Transverse colon (tissue), 4 donors: ENCODE results near the gene ROMO1. TPM values are rescaled to one million over a fixed set of nuclear protein-coding genes. Genes with fewer than 3 reads are reported as not detected.
A peak's percentile ranks its signal among the peaks of the same experiment; 100 is the strongest.
"Not testable (repeated sequence)": the region's sequence is repeated elsewhere in the genome, so short reads cannot be mapped to it uniquely, and the experiment has no call there.

Source experiments
- DNase-seq: peaks from one replicate; pipeline ENCODE4 v3.0.0-alpha.2; 2019
- H3K27ac ChIP-seq, 4 donors: fragments of 200-600 bp; sonication (generic); 2 replicates each; pipeline ENCODE4 v1.5.1; 2016 to 2018; ENCODE audit warnings: inconsistent platforms in 4 of 4
- H3K27me3 ChIP-seq: fragments of 200-600 bp; sonication (generic); 2 replicates; pipeline ENCODE4 v1.5.1; 2017; ENCODE audit warnings: inconsistent platforms
- H3K36me3 ChIP-seq, 4 donors: fragments of 200-600 bp; sonication (generic); 2 replicates each; pipeline ENCODE4 v1.5.1; 2017 to 2019; ENCODE audit warnings: inconsistent platforms in 4 of 4
- H3K4me1 ChIP-seq, 4 donors: fragments of 200-600 bp; sonication (generic); 2 replicates each; pipeline ENCODE4 v1.5.1; 2017 to 2020; ENCODE audit warnings: inconsistent platforms in 4 of 4
- H3K4me3 ChIP-seq, 4 donors: fragments of 200-600 bp; sonication (generic); 1 replicate in 1 of 4; 2 replicates in 3 of 4; pipeline versions ENCODE4 v1.5.1 to v1.6.1; 2017 to 2019; ENCODE audit warnings: inconsistent platforms in 4 of 4
- H3K9me3 ChIP-seq, 2 donors: fragments of 200-600 bp; sonication (generic); 2 replicates each; pipeline ENCODE4 v1.5.1; 2017 to 2019; ENCODE audit warnings: inconsistent platforms in 2 of 2
- CTCF ChIP-seq, 5 experiments: fragments of 200-600 bp in 3 of 5; fragments of 450-650 bp in 2 of 5; sonication (generic) in 3 of 5; IDR thresholded peaks; 1 replicate in 2 of 5; 2 replicates in 3 of 5; pipeline ENCODE4 v1.5.1; 2016 to 2017; ENCODE audit warnings: antibody characterized with exemption in 5 of 5, inconsistent platforms in 3 of 5, mild to moderate bottlenecking in 2 of 5, moderate library complexity in 1 of 5
- EP300 ChIP-seq: sonication (generic); formaldehyde crosslinking; IDR thresholded peaks from one replicate; pipeline ENCODE4 v1.6.1; 2017; ENCODE audit warnings: antibody characterized with exemption, low read depth
- POLR2A ChIP-seq: fragments of 450-650 bp; IDR thresholded peaks from one replicate; pipeline ENCODE4 v1.6.1; 2016; ENCODE audit warnings: antibody characterized with exemption, mild to moderate bottlenecking, moderate library complexity
- POLR2AphosphoS5 ChIP-seq, 3 donors: sonication (generic); formaldehyde crosslinking; IDR thresholded peaks; one replicate each; pipeline ENCODE4 v1.6.1; 2016; ENCODE audit warnings: antibody characterized with exemption in 3 of 3
- WGBS, 2 donors: methylation state at CpG; one replicate each; pipeline ENCODE4 v1.1.5; 2018; ENCODE audit warnings: low coverage in 1 of 2; 5-methylcytosine and 5-hydroxymethylcytosine counted together
- in situ Hi-C, 4 donors: fragments of 200-750 bp; cut with MboI; loops; one replicate each; pipeline versions ENCODE4 v1.15.0 to v1.15.1; 2017; ENCODE audit warnings: low sequenced_read_pairs in 3 of 4, low pct_ligation_motif_present in 1 of 4, low pct_unique_long_range_greater_than_20kb in 1 of 4
- intact Hi-C: fragments of 100-400 bp; cut with DNase I; formaldehyde crosslinking; loops from one replicate; pipeline ENCODE4 v1.15.1; 2023; ENCODE audit warnings: low total_unique reads
- total RNA-seq, 4 donors: library from RNA; depleted of rRNA; stranded (reverse); fragments of >200 nt; gene quantifications; one replicate each; pipeline ENCODE4 v1.1.0, GENCODE V29; 2016

The ROMO1 gene
- total RNA-seq, 4 donors from 2014 or later: 114 to 416 (median 182) TPM

- intact Hi-C loops: loop anchor here (5.0 kb wide), 1 partner anchor 69 kb away; the partner anchor contains the start of gene PHF20
Observed at GRCh38 chr20:35702824-35703695, 3.9 kb downstream of the ROMO1 start.

GRCh38 chr20:35704514-35705261 is 5.5 kb downstream of the ROMO1 start:
- Histone ChIP-seq H3K4me1 (peaks cover 2 to 28% (median 13%) of the 10 kb centered on the region in 4 donors), H3K9me3 (no peaks in the 10 kb centered on the region), H3K27me3 (no peaks in the 10 kb centered on the region), H3K27ac (no peak overlapping the region), H3K4me3 (no peak overlapping the region), H3K36me3 (peaks cover 0 to 72% (median 36%) of the 10 kb centered on the region in 4 donors)
- in situ Hi-C loops: loop anchor here in 2 of 4 donors (25.0 kb wide), 1 partner anchor 183 kb away; no protein-coding TSS in a partner anchor
- intact Hi-C loops: loop anchor here (5.0 kb wide), 1 partner anchor 68 kb away; the partner anchor contains the start of gene PHF20
- DNase-seq: no peak
- 86% methylated on average over 5 of the region's 5 CpGs for WGBS, 2 donors
- TF ChIP-seq CTCF (IDR thresholded peaks at IDR 0.05) (no peak), POLR2AphosphoS5 (IDR thresholded peaks at IDR 0.05) (peak in 1 of 3 donors; percentile 34)

More at GRCh38 chr20:35702824-35703695, 3.9 kb downstream of the ROMO1 start:
- H3K27ac ChIP-seq: no peak overlapping the region
- 65 to 66% methylated on average over 4 of the region's 4 CpGs for WGBS, 2 donors
- in situ Hi-C loops: loop anchor here in 2 of 4 donors (25.0 kb wide), 1 partner anchor 184 kb away; no protein-coding TSS in a partner anchor
- TF ChIP-seq CTCF (IDR thresholded peaks at IDR 0.05) (no peak), EP300 (no peak), POLR2AphosphoS5 (IDR thresholded peaks at IDR 0.05) (no peak), POLR2A (no peak)
- no peak overlapping the region for H3K4me3 ChIP-seq
- peaks cover 0 to 22% (median 15%) of the 10 kb centered on the region in 4 donors for H3K4me1 ChIP-seq
- H3K27me3 ChIP-seq: no peaks in the 10 kb centered on the region
- peaks cover 0 to 58% (median 29%) of the 10 kb centered on the region in 4 donors for H3K36me3 ChIP-seq
- H3K9me3 ChIP-seq: no peaks in the 10 kb centered on the region
- no peak for DNase-seq

- DNase-seq, H3K27ac ChIP-seq, H3K4me3 ChIP-seq, H3K27me3 ChIP-seq, intact Hi-C loops, H3K9me3 ChIP-seq: not testable (repeated sequence)
- Histone ChIP-seq H3K4me1 (peaks cover 0 to 28% (median 7%) of the 10 kb centered on the region in 4 donors), H3K36me3 (peaks cover 0 to 84% (median 42%) of the 10 kb centered on the region in 4 donors)
- in situ Hi-C loops: loop anchor here in 2 of 4 donors (25.0 kb wide), 1 partner anchor 181 kb away; no protein-coding TSS in a partner anchor
- WGBS, 2 donors: 87 to 89% methylated on average over 6 to 11 of the region's 11 CpGs
Observed at GRCh38 chr20:35705894-35706293, 6.7 kb downstream of the ROMO1 start.

GRCh38 chr20:35706591-35707529 is 7.7 kb downstream of the ROMO1 start:
- H3K27me3 ChIP-seq, H3K4me3 ChIP-seq, intact Hi-C loops, H3K27ac ChIP-seq, H3K9me3 ChIP-seq, DNase-seq: not testable (repeated sequence)
- in situ Hi-C loops: loop anchor here in 2 of 4 donors (25.0 kb wide), 1 partner anchor 180 kb away; no protein-coding TSS in a partner anchor
- Histone ChIP-seq H3K36me3 (peaks cover 0 to 93% (median 47%) of the 10 kb centered on the region in 4 donors), H3K4me1 (peaks cover 0 to 30% (median 8%) of the 10 kb centered on the region in 4 donors)
- WGBS, 2 donors: 89% methylated on average over 15 to 17 of the region's 17 CpGs
